ENCODE data around the gene FKRP. TPM values are rescaled to one million over a fixed set of nuclear protein-coding genes. Genes with fewer than 3 reads are reported as not detected.

FKRP gene
- total RNA-seq, 1 experiment from 2014 or later, result 14.3 TPM

GRCh38 chr19:46698395-46699321 is 47.2 kb upstream of the FKRP start:
- DNase-seq, result no peak
- Histone ChIP-seq H3K79me2 (ENCODE audit: low read length) (no peaks in the 10 kb centered on the region), H3K36me3 (ENCODE audit: low read depth, low read length) (peaks cover 19% of the 10 kb centered on the region), H2AFZ (ENCODE audit: low read length) (no peak overlapping the region), H3K9me2 (replicated peaks; ENCODE audit: low read length) (no peaks in the 10 kb centered on the region), H3K9me3 (ENCODE audit: low read length) (no peaks in the 10 kb centered on the region), H3K4me3 (ENCODE audit: low read length) (no peak overlapping the region), H3K4me2 (ENCODE audit: low read length) (no peak overlapping the region), H3K27ac (ENCODE audit: low read length) (no peak overlapping the region), H3K9ac (ENCODE audit: low read length) (no peak overlapping the region), H3F3A (ENCODE audit: low read length, unreplicated experiment) (no peaks in the 10 kb centered on the region), H3K27me3 (ENCODE audit: low read length) (no peaks in the 10 kb centered on the region), H4K20me1 (ENCODE audit: low read length) (no peaks in the 10 kb centered on the region), H3K4me1 (ENCODE audit: insufficient read depth, low read length) (no peaks in the 10 kb centered on the region)
- TF ChIP-seq EZH2 (IDR thresholded peaks at IDR 0.05; ENCODE audit: low read length, unreplicated experiment) (no peak), CTCF (conservative IDR thresholded peaks at IDR 0.05; ENCODE audit: low read depth, low read length) (no peak), EZH2phosphoT487 (IDR thresholded peaks at IDR 0.05; ENCODE audit: borderline replicate concordance, low read length) (no peak)
- BruUV-seq (replicated peaks), result no TSS peak
- ChIA-PET POLR2A (ENCODE audit: unreplicated experiment) (no interaction called here), CTCF (no interaction called here)
- intact Hi-C loops (cut with micrococcal nuclease), result no loop called here
- ATAC-seq, result no peak

- Histone ChIP-seq H3K4me1 (ENCODE audit: insufficient read depth, low read length) (no peaks in the 10 kb centered on the region), H3K4me2 (ENCODE audit: low read length) (no peak overlapping the region), H2AFZ (ENCODE audit: low read length) (no peak overlapping the region), H3K4me3 (ENCODE audit: low read length) (no peak overlapping the region), H4K20me1 (ENCODE audit: low read length) (no peaks in the 10 kb centered on the region), H3K27ac (ENCODE audit: low read length) (no peak overlapping the region), H3K36me3 (ENCODE audit: low read depth, low read length) (peaks cover 15% of the 10 kb centered on the region; the same call in 1 of the 2 replicates), H3K9me3 (ENCODE audit: low read length) (no peaks in the 10 kb centered on the region), H3F3A (ENCODE audit: low read length, unreplicated experiment) (no peaks in the 10 kb centered on the region), H3K9ac (ENCODE audit: low read length) (no peak overlapping the region), H3K9me2 (replicated peaks; ENCODE audit: low read length) (no peaks in the 10 kb centered on the region), H3K27me3 (ENCODE audit: low read length) (no peaks in the 10 kb centered on the region), H3K79me2 (ENCODE audit: low read length) (no peaks in the 10 kb centered on the region)
- no TSS peak for BruUV-seq (replicated peaks)
- DNase-seq, result no peak
- ATAC-seq, result no peak
- intact Hi-C loops (cut with micrococcal nuclease), result no loop called here
- POLR2A ChIA-PET (ENCODE audit: unreplicated experiment), result no interaction called here
- CTCF ChIA-PET, result no interaction called here
- TF ChIP-seq CTCF (conservative IDR thresholded peaks at IDR 0.05; ENCODE audit: low read depth, low read length) (no peak), EZH2 (IDR thresholded peaks at IDR 0.05; ENCODE audit: low read length, unreplicated experiment) (no peak), EZH2phosphoT487 (IDR thresholded peaks at IDR 0.05; ENCODE audit: borderline replicate concordance, low read length) (no peak)
Observed at GRCh38 chr19:46700704-46701103, 45.2 kb upstream of the FKRP start.

Measured in PC-3 (cell line).